ENCODE measurements around the gene ST6GALNAC5.

- no peak for TF ChIP-seq POLR2A (IDR thresholded peaks at IDR 0.05)
- no peak for TF ChIP-seq CTCF (IDR thresholded peaks at IDR 0.05)
Observed at GRCh38 chr1:76940571-76941335, 73.5 kb downstream of the ST6GALNAC5 start.

All from suprapubic skin (tissue), 3 donors.